Heart right ventricle (tissue), 16 donors: ENCODE results near the gene DOCK4. TPM values are rescaled to one million over a fixed set of nuclear protein-coding genes. Genes with fewer than 3 reads are reported as not detected.
"Not testable (repeated sequence)": the region's sequence is repeated elsewhere in the genome, so short reads cannot be mapped to it uniquely, and the experiment has no call there.

ENCODE experiments used
- ATAC-seq, 8 donors: fragments of 200-7000 bp; cut with Tn5 transposase; one replicate each; pipeline ENCODE4 v1.9.1; 2020; ENCODE audit warnings: mild to moderate bottlenecking in 8 of 8, moderate library complexity in 8 of 8, moderate number of reproducible peaks in 1 of 8
- DNase-seq, 2 donors: peaks; one replicate each; pipeline ENCODE4 v3.0.0-alpha.2; 2020
- H3K27ac ChIP-seq, 10 donors: fragments of 200-600 bp; sonication (generic) in 2 of 10; one replicate each; pipeline versions ENCODE4 v1.5.0 to v1.8.0; 2020 to 2022; ENCODE audit warnings: mild to moderate bottlenecking in 3 of 10
- H3K27me3 ChIP-seq, 7 donors: fragments of 200-600 bp; one replicate each; pipeline ENCODE4 v1.8.0; 2021 to 2022; ENCODE audit warnings: mild to moderate bottlenecking in 2 of 7
- H3K36me3 ChIP-seq, 9 donors: fragments of 200-600 bp; sonication (generic) in 1 of 9; one replicate each; pipeline versions ENCODE4 v1.5.0 to v1.8.0; 2020 to 2022; ENCODE audit warnings: mild to moderate bottlenecking in 2 of 9
- H3K4me1 ChIP-seq, 9 donors: fragments of 200-600 bp; sonication (generic) in 1 of 9; one replicate each; pipeline versions ENCODE4 v1.5.0 to v1.8.0; 2020 to 2022; ENCODE audit warnings: mild to moderate bottlenecking in 4 of 9
- H3K4me3 ChIP-seq, 10 donors: fragments of 200-600 bp; sonication (generic) in 2 of 10; one replicate each; pipeline versions ENCODE4 v1.5.0 to v1.8.0; 2020 to 2022; ENCODE audit warnings: mild to moderate bottlenecking in 7 of 10, moderate library complexity in 2 of 10
- H3K9me3 ChIP-seq, 11 donors: fragments of 200-600 bp in 10 of 11; sonication (generic) in 2 of 11; one replicate each; pipeline versions ENCODE4 v1.5.0 to v1.8.0; 2013 to 2022; ENCODE audit warnings: mild to moderate bottlenecking in 2 of 11, control low read depth in 1 of 11, moderate library complexity in 1 of 11
- CTCF ChIP-seq, 9 donors: fragments of 200-600 bp; sonication (generic) in 2 of 9; IDR thresholded peaks; one replicate each; pipeline versions ENCODE4 v1.5.0 to v1.8.0; 2021 to 2022; ENCODE audit warnings: antibody characterized with exemption in 9 of 9, mild to moderate bottlenecking in 5 of 9, moderate library complexity in 1 of 9
- WGBS, 2 donors: extraction: QIAGEN DNeasy Blood & Tissue Kit; methylation state at CpG; one replicate each; pipeline ENCODE4 v1.1.7; 2013; ENCODE audit warnings: inconsistent platforms in 1 of 2; 5-methylcytosine and 5-hydroxymethylcytosine counted together
- intact Hi-C, 10 donors: fragments of 100-400 bp; cut with DNase I; formaldehyde crosslinking; loops; one replicate each; pipeline versions ENCODE4 v1.11.1 to v1.14.2; 2022
- polyA plus RNA-seq, 2 donors: library from polyadenylated mRNA; stranded (reverse); fragments of 200-250 nt; gene quantifications; one replicate each; pipeline ENCODE4 v1.2.3, GENCODE V29; 2013
- total RNA-seq, 10 donors: library from RNA; stranded (reverse); fragmentation: NEBNext Ultra II Directional in 3 of 10; extraction: Animal tissue kit (Norgen Biotek cat#: 25700) in 3 of 10; gene quantifications; one replicate each; pipeline versions ENCODE4 v1.2.1 to v1.2.4, GENCODE V29; 2021 to 2023
- donor health status: Arrhythmogenic right ventricular cardiomyopathy.
- donor health status: ischemic (EF 13 %, LVEDD 7.1; RV severe dilation, severe dysfunction).
- donor health status: healthy with polysubstance abuse.
- donor health status: DM: no; HTN: yes; CAD: no.
- donor health status: DM: no; HTN: no; CAD: no.
- donor health status: ischemic (EF 25% LVEDD 6.9; RV normal size, moderate dysfunction).
- donor health status: ischemic (EF 25% LVEDD 5.7; RV mildly dilated, moderate dysfunction).
- donor health status: healthy.
- donor health status: DM: yes; HTN: yes; CAD: no.
- donor health status: Ischemic cardiomyopathy.
- donor health status: ischemic (EF 35%, LVEDD 5.7; RV mildly dilated, moderate dysfunction).
- donor health status: nonischemic (EF 11% LVEDD 7.7; RV severe dilation, severe dysfunction).
- donor health status: DM: yes; HTN: yes; CAD: no.
- donor health status: PGD.
- donor health status: ischemic (EF 29% LVEDD 5.4; RV normal size, mild dysfunction).
- donor health status: nonischemic (EF 23%, LVEDD 6.1; RV moderate dilation, normal function).

The DOCK4 gene
- total and polyA plus RNA-seq, 12 donors = 2.6 to 26.8 (median 14.7) TPM

- ATAC-seq = no peak
Measured at GRCh38 chr7:111920329-111920728, 285.9 kb downstream of the DOCK4 start.

DNA sequence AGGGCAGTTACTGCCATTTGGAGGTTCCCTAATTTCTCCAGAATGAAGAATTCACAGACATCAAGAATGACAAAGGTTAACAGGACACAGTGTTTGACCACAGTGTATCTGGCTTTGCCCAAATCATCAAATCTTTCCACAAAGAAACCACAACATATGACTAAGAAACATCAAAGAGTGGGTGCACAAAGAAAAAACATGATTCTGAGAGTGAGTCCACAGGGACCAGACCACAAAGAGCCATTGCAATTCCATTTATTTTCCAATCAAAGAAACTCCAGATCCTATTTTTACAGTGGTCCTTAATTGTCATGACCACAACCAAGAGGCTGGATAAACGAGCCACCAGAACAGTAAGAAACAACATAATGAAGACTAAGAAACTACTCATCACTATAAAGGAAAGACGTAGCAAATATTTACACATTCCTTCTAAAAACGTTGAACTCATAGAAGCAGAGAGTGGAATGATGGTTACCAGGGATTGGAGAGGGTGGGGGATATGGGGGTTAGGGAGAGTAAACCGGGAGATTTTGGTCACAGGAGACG lies 286.5 kb downstream of the DOCK4 start:
- no peak overlapping the region for H3K4me3 ChIP-seq
- 89 to 92% methylated on average over 5 of the region's 5 CpGs for WGBS, 2 donors
- no peak overlapping the region for H3K27ac ChIP-seq
- no peaks in the 10 kb centered on the region for H3K27me3 ChIP-seq
- H3K36me3 ChIP-seq = peaks cover 0 to 22% (median 0%) of the 10 kb centered on the region in 9 donors
- ATAC-seq = no peak
- no peaks in the 10 kb centered on the region for H3K4me1 ChIP-seq
- H3K9me3 ChIP-seq = no peaks in the 10 kb centered on the region
- TF ChIP-seq CTCF (IDR thresholded peaks at IDR 0.05) = no peak
- intact Hi-C loops = loop anchor here in 1 of 10 donors (10.0 kb wide), 1 partner anchor 485 kb away; no protein-coding TSS in a partner anchor
- no peak for DNase-seq

More at GRCh38 chr7:111920329-111920728, 285.9 kb downstream of the DOCK4 start:
- intact Hi-C loops = loop anchor here in 1 of 10 donors (10.0 kb wide), 1 partner anchor 484 kb away; no protein-coding TSS in a partner anchor
- no peak for DNase-seq
- Histone ChIP-seq H3K4me1 (no peaks in the 10 kb centered on the region), H3K4me3 (no peak overlapping the region), H3K9me3 (no peaks in the 10 kb centered on the region), H3K27me3 (no peaks in the 10 kb centered on the region), H3K27ac (no peak overlapping the region), H3K36me3 (peaks cover 0 to 16% (median 0%) of the 10 kb centered on the region in 9 donors)
- WGBS, 2 donors = 86 to 91% methylated on average over 1 of the region's 1 CpG
- TF ChIP-seq CTCF (IDR thresholded peaks at IDR 0.05) = no peak

DNA sequence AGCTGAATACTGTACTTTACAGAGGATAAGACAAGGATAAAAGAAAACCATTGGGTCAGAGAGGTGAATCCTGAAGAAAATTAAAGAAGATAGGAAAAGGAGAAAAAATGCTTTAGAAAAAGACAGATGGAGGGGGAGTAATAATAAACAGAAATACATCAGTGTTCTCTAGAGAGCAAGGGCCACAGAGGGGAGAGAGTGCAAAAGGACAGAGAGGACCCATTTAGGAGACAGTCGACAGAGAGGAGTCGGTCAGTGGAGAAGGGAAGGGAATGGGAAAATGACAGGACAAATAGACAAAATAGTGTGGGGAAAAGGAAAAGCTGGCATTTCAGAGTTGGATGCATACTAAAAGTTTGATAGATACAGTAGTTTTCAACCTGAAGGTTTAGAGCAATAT lies 287.0 kb downstream of the DOCK4 start:
- no peak for ATAC-seq
- H3K27me3 ChIP-seq = no peaks in the 10 kb centered on the region
- H3K9me3 ChIP-seq = no peaks in the 10 kb centered on the region
- 89 to 97% methylated on average over 2 of the region's 2 CpGs for WGBS, 2 donors
- no peaks in the 10 kb centered on the region for H3K4me1 ChIP-seq
- no peak for DNase-seq
- intact Hi-C loops = no loop called here
- TF ChIP-seq CTCF (IDR thresholded peaks at IDR 0.05) = no peak
- peaks cover 0 to 23% (median 0%) of the 10 kb centered on the region in 9 donors for H3K36me3 ChIP-seq
- H3K4me3 ChIP-seq = no peak overlapping the region
- no peak overlapping the region for H3K27ac ChIP-seq

DNA sequence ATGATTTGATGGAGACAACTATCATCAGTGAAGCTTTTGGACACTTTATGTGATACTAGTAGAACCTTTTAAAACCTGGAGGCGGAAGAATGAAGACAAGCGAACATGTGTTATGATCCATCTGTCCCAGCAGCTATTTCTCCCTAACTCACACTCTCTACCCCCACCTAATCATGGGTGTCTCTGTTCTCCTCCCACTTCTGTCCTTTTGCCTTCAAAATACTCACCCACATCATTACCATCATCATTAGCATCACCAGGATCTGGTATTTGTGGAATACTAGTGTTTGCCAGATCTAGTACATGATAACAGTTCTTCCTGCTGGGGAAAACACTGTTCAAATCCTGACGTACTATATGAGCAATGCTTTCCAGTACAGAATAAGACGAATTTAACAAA lies 287.7 kb downstream of the DOCK4 start:
- ATAC-seq = no peak

DNA sequence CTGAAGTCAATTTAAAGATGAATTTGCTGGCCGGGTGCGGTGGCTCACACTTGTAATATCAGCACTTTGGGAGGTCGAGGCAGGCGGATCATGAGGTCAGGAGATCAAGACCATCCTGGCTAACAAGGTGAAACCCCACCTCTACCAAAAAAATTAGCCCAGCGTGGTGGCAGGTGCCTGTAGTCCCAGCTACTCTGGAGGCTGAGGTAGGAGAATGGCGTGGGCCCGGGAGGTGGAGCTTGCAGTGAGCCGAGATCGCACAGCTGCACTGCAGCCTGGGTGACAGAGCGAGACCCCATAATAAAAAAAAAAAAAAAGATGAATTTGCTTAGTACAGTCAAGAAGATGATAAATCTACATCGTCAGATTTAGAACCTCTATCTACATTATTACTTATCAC lies 288.8 kb downstream of the DOCK4 start:
- DNase-seq, ATAC-seq, intact Hi-C loops, H3K4me3 ChIP-seq, H3K27ac ChIP-seq, H3K4me1 ChIP-seq, H3K9me3 ChIP-seq, H3K27me3 ChIP-seq: not testable (repeated sequence)
- H3K36me3 ChIP-seq = peaks cover 0 to 25% (median 0%) of the 10 kb centered on the region in 9 donors
- WGBS, 2 donors = 95 to 98% methylated on average over 11 of the region's 11 CpGs

More for the DNA sequence above, 287.7 kb downstream of the DOCK4 start:
- Histone ChIP-seq H3K27ac (no peak overlapping the region), H3K27me3 (no peaks in the 10 kb centered on the region), H3K4me1 (no peaks in the 10 kb centered on the region), H3K36me3 (peaks cover 0 to 25% (median 0%) of the 10 kb centered on the region in 9 donors), H3K4me3 (no peak overlapping the region), H3K9me3 (no peaks in the 10 kb centered on the region)
- DNase-seq = no peak
- WGBS, 2 donors = 88 to 96% methylated on average over 4 of the region's 4 CpGs
- no peak for TF ChIP-seq CTCF (IDR thresholded peaks at IDR 0.05)
- intact Hi-C loops = no loop called here
